Right cardiac atrium (tissue), 5 donors: ENCODE data around the gene FUOM. TPM values are rescaled to one million over a fixed set of nuclear protein-coding genes. Genes with fewer than 3 reads are reported as not detected.

Experiments used
- ATAC-seq, 2 donors: fragments of 200-7000 bp; cut with Tn5 transposase; one replicate each; pipeline versions ENCODE4 v1.8.0 to v1.9.1; 2020; ENCODE audit warnings: moderate library complexity in 2 of 2, mild to moderate bottlenecking in 1 of 2
- DNase-seq, 3 donors: peaks; one replicate each; pipeline ENCODE4 v3.0.0-alpha.2; 2020
- H3K27ac ChIP-seq: one replicate; pipeline ENCODE4 v1.5.1; 2013; ENCODE audit warnings: mild to moderate bottlenecking, low read length, control low read depth, moderate library complexity
- H3K27me3 ChIP-seq: one replicate; pipeline ENCODE4 v1.6.1; 2013; ENCODE audit not compliant: control insufficient read depth, insufficient read depth
- H3K4me1 ChIP-seq: one replicate; pipeline ENCODE4 v1.6.1; 2013; ENCODE audit warnings: low read length; ENCODE audit not compliant: control insufficient read depth, insufficient read depth
- H3K4me3 ChIP-seq: one replicate; pipeline ENCODE4 v1.5.1; 2013; ENCODE audit warnings: low read length, control low read depth
- H3K9me3 ChIP-seq: one replicate; pipeline ENCODE4 v1.6.1; 2013; ENCODE audit warnings: low read length; ENCODE audit not compliant: control insufficient read depth
- WGBS: extraction: QIAGEN DNeasy Blood & Tissue Kit; methylation state at CpG from one replicate; pipeline ENCODE4 v1.1.7; 2013; 5-methylcytosine and 5-hydroxymethylcytosine counted together
- intact Hi-C, 4 donors: fragments of 100-400 bp; cut with DNase I; formaldehyde crosslinking; loops; one replicate each; pipeline versions ENCODE4 v1.11.0 to v1.14.0; 2022 to 2023
- polyA plus RNA-seq: library from polyadenylated mRNA; stranded (reverse); fragments of 200-250 nt; gene quantifications from one replicate; pipeline ENCODE4 v1.2.3, GENCODE V29; 2013
- total RNA-seq, 4 donors: library from RNA; stranded (reverse); fragmentation: NEBNext Ultra II Directional; extraction: Animal tissue kit (Norgen Biotek cat#: 25700); gene quantifications; one replicate each; pipeline ENCODE4 v1.2.1, GENCODE V29; 2021
- donor health status: healthy with polysubstance abuse.
- donor health status: DM: no; HTN: yes; CAD: no.
- donor health status: DM: no; HTN: no; CAD: no.
- donor health status: DM: no; HTN: yes; CAD: no; lungs with severe emphysema.
- donor health status: DM: yes; HTN: yes; CAD: no.

Gene FUOM
- total and polyA plus RNA-seq, 5 donors: 19.7 to 26.9 (median 23.3) TPM

DNA sequence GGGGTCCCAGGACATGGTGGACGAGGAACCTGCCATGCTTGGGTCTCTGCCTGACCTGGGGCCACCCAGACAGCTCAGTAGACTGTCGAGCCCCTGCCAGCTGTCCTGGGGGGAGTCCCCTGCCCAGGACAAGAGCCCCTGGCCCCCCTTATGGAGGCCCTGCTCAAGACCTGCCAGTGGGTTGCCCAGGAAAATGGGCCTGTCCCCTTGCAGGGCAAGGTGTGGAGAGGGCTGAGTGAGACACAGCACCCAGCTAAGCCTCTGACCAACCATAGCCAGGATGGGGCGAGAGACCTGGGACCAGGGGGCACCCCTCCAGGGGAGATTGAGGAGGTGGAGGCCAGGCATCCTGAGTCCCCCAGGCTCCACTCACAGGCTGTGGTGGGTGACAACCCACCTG, 1.8 kb downstream of the FUOM start:
- no peak overlapping the region for H3K27ac ChIP-seq
- intact Hi-C loops: no loop called here
- no peaks in the 10 kb centered on the region for H3K27me3 ChIP-seq
- no peaks in the 10 kb centered on the region for H3K9me3 ChIP-seq
- no peak for ATAC-seq
- no peaks in the 10 kb centered on the region for H3K4me1 ChIP-seq
- peak in 2 of 3 donors; percentile 40 for DNase-seq
- WGBS: 93% methylated on average over 3 of the region's 3 CpGs
- H3K4me3 ChIP-seq: no peak overlapping the region

DNA sequence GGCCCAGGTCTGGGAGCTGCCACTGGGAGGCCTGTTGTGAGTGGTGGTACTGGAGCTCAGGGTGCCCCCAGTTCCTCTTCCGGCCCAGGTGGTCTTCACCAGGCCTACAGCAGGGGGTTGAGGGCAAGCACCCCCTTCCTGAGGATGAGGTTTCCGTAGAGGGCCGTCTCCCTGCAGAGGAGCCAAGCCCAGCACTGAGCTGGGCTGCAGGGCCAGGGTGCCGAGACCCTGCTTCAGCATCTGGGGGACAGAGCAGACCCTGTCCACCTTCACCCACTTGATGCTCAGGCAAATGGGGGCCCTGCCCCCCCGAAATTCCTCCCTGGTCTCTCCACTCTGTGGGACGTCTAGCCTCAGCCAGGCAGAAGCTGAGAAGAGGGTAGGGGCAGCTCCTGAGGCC, 2.6 kb downstream of the FUOM start:
- intact Hi-C loops: no loop called here
- DNase-seq (peak in 2 of 3 donors; percentile 40), ATAC-seq (no peak)
- Histone ChIP-seq H3K27me3 (no peaks in the 10 kb centered on the region), H3K9me3 (no peaks in the 10 kb centered on the region), H3K27ac (no peak overlapping the region), H3K4me1 (no peaks in the 10 kb centered on the region), H3K4me3 (no peak overlapping the region)
- WGBS: 95% methylated on average over 6 of the region's 6 CpGs

DNA sequence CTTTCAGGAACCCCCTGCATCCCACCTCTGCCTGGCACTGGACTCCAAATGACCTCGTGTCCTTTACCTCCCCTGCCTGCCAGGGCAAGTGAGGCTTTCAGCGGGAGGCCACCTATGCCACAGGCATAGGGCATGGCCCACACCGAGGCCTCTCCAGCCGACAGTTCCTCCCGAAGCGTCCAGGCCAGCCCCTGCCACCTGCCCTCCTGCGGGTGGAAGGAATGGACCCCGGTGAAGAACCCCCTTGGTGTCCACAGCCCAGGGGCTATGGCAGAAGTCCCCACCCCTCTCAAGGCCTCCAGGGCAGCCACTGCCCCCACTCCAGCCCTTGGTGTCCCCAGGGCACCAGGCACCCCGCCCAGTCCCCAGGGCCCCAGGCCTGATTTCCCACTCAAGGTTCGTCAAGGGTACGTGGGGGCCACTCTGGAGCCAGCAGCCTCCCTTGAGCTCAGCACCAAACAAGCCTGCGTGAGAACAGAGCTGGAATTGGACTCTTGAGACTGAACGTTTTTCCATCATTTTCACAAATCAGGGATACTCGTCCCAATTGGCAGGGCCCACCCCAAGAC, 3.1 kb downstream of the FUOM start:
- no peak for ATAC-seq
- Histone ChIP-seq H3K9me3 (no peaks in the 10 kb centered on the region), H3K27ac (no peak overlapping the region), H3K4me3 (no peak overlapping the region), H3K4me1 (no peaks in the 10 kb centered on the region), H3K27me3 (no peaks in the 10 kb centered on the region)
- intact Hi-C loops: no loop called here
- WGBS: 92% methylated on average over 14 of the region's 14 CpGs
- DNase-seq: peak in 2 of 3 donors; percentile 41 to 43

DNA sequence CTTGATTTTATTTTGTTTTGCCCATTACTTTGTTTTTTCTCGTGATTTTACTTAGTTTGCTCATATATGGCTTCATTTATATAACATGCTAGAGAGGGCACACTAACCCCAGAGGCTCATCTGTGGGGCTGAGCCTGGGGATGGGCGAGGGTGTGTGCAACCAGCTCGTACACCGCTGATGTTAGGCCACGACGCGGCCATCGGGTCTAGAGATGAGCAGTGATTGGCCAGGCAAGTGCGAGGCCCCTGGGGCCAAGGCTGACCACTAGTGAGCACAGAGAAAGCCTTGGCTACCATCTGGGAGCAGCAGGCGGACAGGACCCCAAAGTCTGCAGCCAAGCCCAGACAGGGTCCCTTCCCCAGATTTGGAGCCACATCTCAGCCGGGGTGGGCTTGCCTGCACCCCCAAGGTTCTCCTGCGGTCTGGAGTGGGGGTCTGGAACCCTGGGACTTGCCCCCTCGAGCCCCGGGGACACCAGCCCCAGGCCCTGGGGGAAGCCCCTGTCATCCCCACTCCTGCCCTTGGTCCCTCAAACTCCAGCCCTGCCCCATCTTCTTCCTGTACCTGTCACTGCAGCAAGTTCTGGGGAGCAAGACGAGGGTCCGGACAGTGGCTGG, 3.7 kb downstream of the FUOM start:
- no peaks in the 10 kb centered on the region for H3K9me3 ChIP-seq
- ATAC-seq (no peak), DNase-seq (peak in 1 of 3 donors; percentile 44)
- no peak overlapping the region for H3K27ac ChIP-seq
- WGBS: 83% methylated on average over 16 of the region's 16 CpGs
- intact Hi-C loops: no loop called here
- H3K4me1 ChIP-seq: no peaks in the 10 kb centered on the region
- no peak overlapping the region for H3K4me3 ChIP-seq
- no peaks in the 10 kb centered on the region for H3K27me3 ChIP-seq

DNA sequence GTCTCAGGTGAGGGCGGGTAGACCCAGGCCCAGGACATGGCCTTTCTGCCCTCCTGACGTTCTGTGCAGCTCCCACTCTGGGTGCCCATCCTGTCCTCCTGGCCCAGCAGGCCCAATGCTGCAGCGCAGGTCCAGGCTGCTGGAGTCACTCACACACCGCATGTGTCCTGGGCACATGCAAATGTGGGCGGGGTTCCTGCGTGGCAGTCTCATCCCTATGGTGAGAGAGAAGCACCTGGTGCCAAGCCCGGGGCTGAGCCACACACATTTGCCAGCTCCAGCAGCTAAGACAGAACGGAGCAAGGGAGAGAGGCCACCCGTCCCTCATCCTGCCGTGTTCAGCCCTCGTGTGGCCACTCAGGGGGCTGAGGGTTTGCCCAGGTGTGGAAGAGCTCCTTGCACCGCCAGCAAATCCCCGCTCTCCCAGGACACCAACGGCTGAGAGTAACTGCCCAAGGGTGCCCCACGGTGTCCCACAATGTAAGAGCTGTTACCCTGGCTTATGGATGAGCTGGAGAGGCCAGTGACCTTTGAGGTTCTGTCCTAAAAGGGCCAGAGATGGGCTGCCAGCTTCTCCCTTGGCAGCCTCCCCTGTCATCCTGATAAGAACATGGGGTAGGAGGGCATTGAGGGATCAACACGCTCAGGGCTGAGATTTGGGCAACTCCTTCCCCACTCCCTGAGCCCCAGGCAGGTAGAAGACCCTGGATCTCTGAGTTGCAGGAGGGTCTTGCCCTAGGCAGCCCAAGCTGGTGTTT, 4.4 kb downstream of the FUOM start:
- H3K4me3 ChIP-seq: no peak overlapping the region
- no peaks in the 10 kb centered on the region for H3K27me3 ChIP-seq
- no peak overlapping the region for H3K27ac ChIP-seq
- DNase-seq: peak in 2 of 3 donors; percentile 46 to 49
- H3K9me3 ChIP-seq: no peaks in the 10 kb centered on the region
- no peaks in the 10 kb centered on the region for H3K4me1 ChIP-seq
- intact Hi-C loops: no loop called here
- 74% methylated on average over 16 of the region's 16 CpGs for whole genome bisulfite sequencing
- no peak for ATAC-seq

DNA sequence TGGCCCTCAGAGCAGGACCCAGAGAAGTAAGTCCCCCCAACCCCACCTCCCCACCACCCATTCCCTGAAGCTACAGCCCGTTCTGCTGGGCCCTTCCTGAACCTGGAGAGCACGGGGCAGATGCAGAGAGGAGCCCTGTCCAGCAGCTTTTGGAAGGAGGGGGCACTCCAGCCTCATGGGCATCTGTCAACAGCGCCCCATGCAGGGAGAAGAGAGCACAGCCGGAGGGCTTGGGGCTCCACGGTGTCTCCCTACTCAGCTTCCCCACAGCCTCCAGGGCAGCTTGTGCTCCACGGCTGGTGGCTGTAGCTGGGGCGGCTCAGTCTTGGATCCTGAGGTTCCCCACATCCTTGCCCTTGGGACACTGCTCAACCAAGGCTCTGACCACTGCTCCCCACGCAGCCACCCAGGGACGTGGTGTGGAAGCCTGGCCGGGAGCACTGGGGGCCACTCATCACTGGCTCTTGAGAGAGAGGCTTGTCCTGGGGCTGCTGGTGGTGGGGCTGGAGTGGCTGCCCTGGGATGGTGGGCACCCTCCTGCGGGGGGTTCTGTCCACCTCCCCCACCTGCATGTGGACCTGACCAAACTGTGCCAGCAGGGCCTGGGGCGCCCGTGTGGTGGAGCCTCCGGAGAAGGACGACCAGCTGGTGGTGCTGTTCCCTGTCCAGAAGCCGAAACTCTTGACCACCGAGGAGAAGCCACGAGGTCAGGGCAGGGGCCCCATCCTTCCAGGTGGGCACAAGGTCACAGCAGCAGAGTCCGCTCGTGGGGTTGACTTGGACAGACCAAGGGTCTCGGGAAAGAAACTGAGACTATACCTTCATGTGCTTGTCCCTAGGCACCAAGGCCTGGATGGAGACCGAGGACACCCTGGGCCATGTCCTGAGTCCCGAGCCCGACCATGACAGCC, 6.2 kb downstream of the FUOM start:
- H3K27me3 ChIP-seq: no peaks in the 10 kb centered on the region
- no peak overlapping the region for H3K27ac ChIP-seq
- intact Hi-C loops: no loop called here
- 61% methylated on average over 24 of the region's 24 CpGs for WGBS
- ATAC-seq (no peak), DNase-seq (peak in 2 of 3 donors; percentile 42 to 46)
- H3K9me3 ChIP-seq: no peaks in the 10 kb centered on the region
- H3K4me3 ChIP-seq: no peak overlapping the region
- H3K4me1 ChIP-seq: no peaks in the 10 kb centered on the region

DNA sequence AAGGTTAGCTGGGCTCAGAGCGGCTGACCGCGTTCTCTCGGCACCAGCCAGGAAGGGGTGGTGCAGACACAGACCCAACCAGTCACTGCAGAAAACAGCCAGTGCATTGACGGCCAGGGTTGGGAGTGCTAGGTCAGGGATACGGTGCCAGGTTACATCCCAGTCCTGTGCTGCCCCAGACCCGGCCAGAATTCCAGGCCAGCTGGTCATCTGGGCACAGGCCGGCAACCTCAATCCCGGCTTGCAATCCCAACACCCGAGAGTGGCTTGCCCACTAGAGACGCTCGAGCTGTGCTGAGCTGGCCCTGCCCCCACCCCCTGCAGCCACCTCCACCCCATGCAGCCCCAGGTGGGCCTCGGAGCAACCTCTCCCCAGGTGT, 6.9 kb downstream of the FUOM start:
- no peaks in the 10 kb centered on the region for H3K9me3 ChIP-seq
- no peaks in the 10 kb centered on the region for H3K4me1 ChIP-seq
- WGBS: 34% methylated on average over 13 of the region's 13 CpGs
- H3K4me3 ChIP-seq: no peak overlapping the region
- ATAC-seq (peak in 1 of 2 donors; percentile 2), DNase-seq (peak in 1 of 3 donors; percentile 56)
- H3K27me3 ChIP-seq: no peaks in the 10 kb centered on the region
- intact Hi-C loops: no loop called here
- no peak overlapping the region for H3K27ac ChIP-seq

DNA sequence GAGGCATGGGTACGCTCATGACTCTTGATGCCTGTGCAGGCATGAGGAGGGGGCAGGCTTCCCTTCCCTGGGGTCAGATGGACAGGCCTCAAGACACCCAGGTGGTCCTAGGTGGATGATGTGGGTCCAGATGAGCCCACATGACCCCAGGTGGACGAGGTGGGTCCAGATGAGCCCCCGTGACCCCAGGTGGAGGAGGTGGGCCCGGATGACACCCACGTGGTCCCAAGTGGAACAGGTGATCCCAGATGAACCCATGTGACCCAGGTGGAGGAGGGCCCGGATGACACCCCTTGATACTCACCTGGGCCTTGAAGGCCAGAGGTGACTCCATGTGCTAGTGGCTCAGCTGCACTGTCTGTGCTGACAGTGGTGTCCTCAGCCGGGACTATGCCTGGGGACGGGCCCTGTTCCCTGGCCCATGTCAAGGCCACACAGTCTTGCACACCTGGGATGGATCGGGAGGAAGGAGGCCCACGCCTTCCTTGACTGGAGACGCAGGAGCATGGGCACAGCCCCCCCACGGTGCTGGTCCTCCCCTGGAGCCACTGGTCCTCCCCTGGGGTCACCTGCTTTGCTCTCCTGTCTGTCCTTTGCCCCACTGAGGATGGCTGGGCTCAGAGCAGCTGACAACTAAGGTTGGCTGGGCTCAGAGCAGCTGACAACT, 7.4 kb downstream of the FUOM start:
- DNase-seq (peak in 1 of 3 donors; percentile 55), ATAC-seq (no peak)
- Histone ChIP-seq H3K4me3 (no peak overlapping the region), H3K27ac (no peak overlapping the region), H3K27me3 (no peaks in the 10 kb centered on the region), H3K4me1 (no peaks in the 10 kb centered on the region), H3K9me3 (no peaks in the 10 kb centered on the region)
- 75% methylated on average over 12 of the region's 12 CpGs for WGBS
- intact Hi-C loops: no loop called here

DNA sequence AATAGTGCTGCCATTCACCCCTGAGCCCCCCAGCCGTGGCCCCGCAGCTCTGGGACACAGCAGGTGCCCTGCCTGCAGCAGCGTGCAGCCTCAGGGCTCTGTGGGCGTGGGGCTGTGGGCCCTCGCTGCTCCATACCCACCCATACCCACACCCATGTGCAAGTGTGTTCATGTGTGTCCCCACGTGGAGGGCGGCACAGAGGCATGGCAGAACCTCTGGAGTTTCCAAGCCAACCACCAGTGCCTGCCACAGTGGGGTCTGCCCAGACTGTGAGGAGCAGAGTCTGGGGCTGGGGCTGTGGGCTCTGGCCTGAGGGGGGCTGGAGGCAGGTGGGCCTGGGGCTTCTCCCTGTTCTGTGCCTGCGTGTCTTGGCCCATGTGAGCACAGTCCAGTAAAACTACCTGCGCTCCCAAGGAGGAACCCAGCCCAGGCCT, 8.2 kb downstream of the FUOM start:
- Histone ChIP-seq H3K4me1 (no peaks in the 10 kb centered on the region), H3K4me3 (no peak overlapping the region), H3K27ac (no peak overlapping the region), H3K9me3 (no peaks in the 10 kb centered on the region), H3K27me3 (no peaks in the 10 kb centered on the region)
- no peak for DNase-seq
- whole genome bisulfite sequencing: 65% methylated on average over 9 of the region's 9 CpGs
- intact Hi-C loops: no loop called here
- no peak for ATAC-seq

DNA sequence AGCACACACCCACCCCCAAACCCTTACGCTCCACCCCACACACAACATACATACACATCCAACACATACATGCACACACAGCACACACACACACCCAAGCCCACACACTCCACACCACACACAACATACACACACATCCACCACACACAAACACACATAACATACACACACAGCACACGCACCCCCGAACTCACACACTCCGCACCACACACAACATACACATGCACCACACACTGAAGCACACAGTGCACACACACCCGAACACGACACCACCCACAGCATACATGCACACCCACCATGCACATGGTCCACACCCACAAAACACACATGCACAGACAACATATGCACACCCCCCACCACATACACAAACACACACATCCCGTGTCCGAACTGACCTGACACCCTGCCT, 8.7 kb downstream of the FUOM start:
- Histone ChIP-seq H3K27me3 (no peaks in the 10 kb centered on the region), H3K4me3 (no peak overlapping the region), H3K4me1 (no peaks in the 10 kb centered on the region), H3K27ac (no peak overlapping the region), H3K9me3 (no peaks in the 10 kb centered on the region)
- no peak for DNase-seq
- intact Hi-C loops: no loop called here
- ATAC-seq: no peak
- WGBS: 86% methylated on average over 8 of the region's 8 CpGs
